T-helper 22 cell (primary cell): Measurements from ENCODE around the gene SLC2A4RG.

ENCODE experiments used
- DNase-seq: peaks from one replicate; pipeline ENCODE4 v3.0.0-alpha.2; 2020; ENCODE audit warnings: low read depth

Gene SLC2A4RG

GRCh38 chr20:63778034-63778752 is 38.6 kb downstream of the SLC2A4RG start:
- DNase-seq, result no peak

GRCh38 chr20:63778857-63779256 is 39.3 kb downstream of the SLC2A4RG start:
- DNase-seq, result no peak

DNA sequence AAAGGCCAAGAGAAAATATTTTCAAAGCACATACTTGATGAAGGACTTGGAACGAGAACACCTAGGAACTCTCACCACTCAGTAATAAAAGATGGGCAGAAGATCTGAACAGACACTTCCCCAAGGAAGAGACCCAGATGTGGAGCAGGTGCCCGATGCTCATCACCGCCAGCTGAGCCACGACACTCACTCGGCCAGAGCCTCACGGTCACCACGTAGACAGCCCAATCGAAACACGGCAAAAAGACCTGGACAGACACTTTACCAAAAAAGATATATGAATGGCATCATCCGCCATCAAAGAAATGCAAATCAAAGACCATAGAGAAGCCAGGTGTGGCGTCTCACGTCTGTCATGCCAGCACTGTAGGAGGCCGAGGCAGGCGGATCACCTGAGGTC is 41.6 kb downstream of the SLC2A4RG start:
- DNase-seq, result no peak

DNA sequence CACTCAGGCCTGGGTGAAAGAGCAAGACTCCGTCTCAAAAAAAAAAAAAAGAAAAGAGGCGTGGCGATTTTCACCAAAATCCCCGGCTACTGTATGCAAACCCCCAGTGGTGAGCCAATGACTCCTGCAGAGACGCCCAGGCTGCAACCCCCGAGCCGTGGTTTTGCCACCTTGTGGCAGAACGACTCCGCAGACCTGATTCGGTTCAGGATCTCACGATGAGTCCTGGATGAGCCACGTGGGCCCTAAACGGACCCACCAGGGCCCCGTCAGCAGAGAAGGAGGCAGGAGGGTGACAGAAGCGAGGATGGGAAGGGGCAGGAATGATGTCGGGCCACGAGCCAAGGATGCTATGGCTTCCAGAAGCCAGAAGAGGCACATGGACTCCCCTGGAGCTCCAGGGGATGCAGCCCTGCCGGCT is 42.5 kb downstream of the SLC2A4RG start:
- no peak for DNase-seq

GRCh38 chr20:63782521-63782971 is 43.0 kb downstream of the SLC2A4RG start:
- no peak for DNase-seq

DNA sequence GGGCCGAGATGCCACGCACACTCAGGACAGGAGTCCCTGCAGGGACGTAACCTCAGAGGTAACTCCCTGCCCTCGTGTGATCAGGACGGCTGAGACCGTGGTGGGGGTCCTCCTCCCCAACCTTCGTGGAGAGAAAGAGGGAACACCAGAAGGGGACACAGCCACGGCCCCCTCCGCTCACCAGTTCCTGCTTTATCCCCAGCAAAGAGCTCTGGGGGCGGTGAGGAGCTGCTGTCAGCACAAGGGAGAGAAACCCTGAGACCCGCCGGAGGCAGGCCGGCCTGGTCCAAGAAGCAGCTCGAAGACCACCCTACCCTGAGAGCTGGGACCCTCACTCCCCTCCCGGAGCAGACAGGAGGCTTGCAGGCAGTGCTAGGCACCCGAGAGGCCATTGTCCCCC is 44.4 kb downstream of the SLC2A4RG start:
- no peak for DNase-seq

DNA sequence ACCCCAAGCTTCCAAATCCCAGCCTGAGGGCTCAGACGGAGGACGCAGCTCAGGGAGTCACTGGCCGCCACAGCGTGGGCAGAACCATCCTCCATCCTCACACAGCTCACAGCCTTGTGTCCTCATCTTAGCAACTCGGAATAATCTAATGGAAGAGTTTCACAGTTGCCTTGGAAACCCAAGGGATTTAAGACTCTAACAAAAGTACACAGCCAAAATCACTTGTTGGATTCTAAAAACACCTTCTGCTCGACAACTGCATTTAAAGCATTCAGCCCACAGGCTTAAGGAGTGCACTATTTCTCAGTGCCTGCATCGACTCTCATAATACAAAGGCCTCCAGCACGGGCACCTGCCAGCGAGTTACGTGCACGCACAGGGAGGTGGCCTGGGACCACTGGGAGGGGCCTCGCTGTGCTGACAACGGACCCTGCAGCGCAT is 46.1 kb downstream of the SLC2A4RG start:
- no peak for DNase-seq

- DNase-seq, result no peak
These were observed 47.7 kb downstream of the SLC2A4RG start for GRCh38 chr20:63787302-63787701.

GRCh38 chr20:63787749-63788148 is 48.2 kb downstream of the SLC2A4RG start:
- DNase-seq, result no peak

GRCh38 chr20:63789836-63790571 is 50.4 kb downstream of the SLC2A4RG start:
- DNase-seq, result no peak

DNA sequence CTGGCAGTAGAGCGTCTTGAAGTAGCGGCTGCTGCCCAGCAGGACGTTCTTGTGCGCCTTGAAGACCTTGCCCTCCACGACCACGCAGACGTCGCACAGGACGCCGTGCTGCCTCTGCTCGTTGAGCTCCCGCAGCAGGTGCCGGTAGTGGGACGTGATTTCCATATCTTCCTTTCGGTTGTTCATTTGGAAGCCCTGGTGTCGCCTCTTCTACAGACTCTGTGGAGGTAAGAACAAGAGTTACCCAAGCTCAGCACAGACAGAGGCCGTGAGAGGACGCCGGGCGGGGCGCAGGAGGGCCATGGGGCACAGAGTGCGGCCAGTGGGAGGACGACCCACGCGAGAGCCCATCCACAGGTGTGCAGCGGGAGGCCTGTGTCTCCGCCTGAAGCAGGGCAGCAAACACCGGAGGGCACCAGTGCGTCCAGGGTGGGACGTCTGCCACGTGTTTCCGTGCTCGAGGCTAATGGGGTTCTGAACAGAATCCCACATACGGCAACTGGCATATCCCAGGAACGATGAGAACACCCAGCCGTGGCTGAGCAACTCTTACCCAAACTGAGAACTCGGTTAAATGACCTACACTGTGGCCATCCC is 51.1 kb downstream of the SLC2A4RG start:
- DNase-seq, result no peak

DNA sequence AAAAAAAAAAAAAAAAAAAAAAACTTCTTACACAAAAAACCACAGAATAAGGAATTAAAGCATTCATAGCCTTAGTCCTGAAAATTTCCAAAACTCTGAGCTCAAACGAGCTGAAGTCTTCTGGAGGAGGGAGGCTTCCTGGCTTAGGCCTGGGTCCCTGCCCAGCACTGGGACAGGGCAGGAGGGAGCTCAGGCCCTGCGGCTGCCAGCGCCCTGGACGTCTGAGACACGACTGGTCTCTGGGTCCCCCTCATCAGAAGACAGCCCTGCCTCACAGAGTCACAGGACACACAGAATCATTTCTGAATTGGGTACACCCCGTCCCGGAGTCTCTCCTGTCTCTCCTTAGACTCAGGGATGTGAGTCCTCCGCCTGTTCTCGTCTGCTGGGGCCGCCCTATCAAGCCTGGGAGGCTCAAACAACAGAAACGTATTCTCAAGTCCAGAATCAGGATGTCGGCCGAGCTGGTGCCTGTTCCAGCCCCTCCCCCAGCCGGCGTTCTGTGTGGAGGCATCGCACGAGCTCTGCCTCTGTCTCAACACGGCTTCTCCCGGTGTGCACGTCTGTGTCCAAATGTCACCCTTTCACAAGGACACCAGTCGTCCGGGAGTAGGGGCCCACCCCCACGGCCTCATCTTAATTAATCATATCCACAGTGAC is 52.1 kb downstream of the SLC2A4RG start:
- no peak for DNase-seq

DNA sequence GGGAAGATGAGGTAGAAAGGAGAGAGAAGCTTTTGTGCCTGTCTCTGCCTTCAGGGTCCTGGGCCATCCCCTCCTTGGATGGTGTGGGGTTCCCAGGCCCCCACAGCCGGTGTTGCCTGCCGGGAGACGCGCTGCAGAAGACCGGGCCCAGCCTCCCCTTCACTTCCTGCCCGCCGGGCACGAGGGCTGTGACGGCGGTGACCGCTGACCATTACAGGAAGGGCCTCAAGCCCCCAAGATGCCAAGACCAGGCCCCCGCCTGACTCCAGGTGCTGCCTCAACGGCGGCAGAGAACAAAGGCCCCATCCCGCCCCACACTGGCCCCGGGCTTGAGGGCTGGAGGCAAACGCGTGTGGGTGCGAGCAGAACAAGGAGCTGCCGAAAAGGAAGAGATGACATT is 53.3 kb downstream of the SLC2A4RG start:
- no peak for DNase-seq
